NCI-H82 treated with DMSO at 0.1 percent for 48 hours (cell line): ENCODE results near the gene TENT5A.
A peak's percentile ranks its signal among the peaks of the same experiment; 100 is the strongest.

Experiments used
- DNase-seq: peaks from one replicate; lab custom pipeline; 2025; ENCODE audit not compliant: unreplicated experiment; lab: John Stamatoyannopoulos, UW

TENT5A gene

GRCh38 chr6:81772741-81773140, 20.3 kb upstream of the TENT5A start:
- no peak for DNase-seq

- no peak for DNase-seq
Observed at GRCh38 chr6:81771097-81771496, 18.6 kb upstream of the TENT5A start.

GRCh38 chr6:81770381-81770780, 17.9 kb upstream of the TENT5A start:
- DNase-seq, result peak; percentile 19

GRCh38 chr6:81769824-81770223, 17.3 kb upstream of the TENT5A start:
- DNase-seq, result no peak

- no peak for DNase-seq
Observed at GRCh38 chr6:81768150-81768942, 15.9 kb upstream of the TENT5A start.

GRCh38 chr6:81767163-81767891, 14.8 kb upstream of the TENT5A start:
- no peak for DNase-seq

- DNase-seq, result no peak
Observed at GRCh38 chr6:81766482-81767069, 14.1 kb upstream of the TENT5A start.

GRCh38 chr6:81764531-81764930, 12.1 kb upstream of the TENT5A start:
- no peak for DNase-seq

- DNase-seq, result no peak
Observed at GRCh38 chr6:81763968-81764367, 11.5 kb upstream of the TENT5A start.

GRCh38 chr6:81763051-81763450, 10.6 kb upstream of the TENT5A start:
- DNase-seq, result peak; percentile 15

- no peak for DNase-seq
Observed at GRCh38 chr6:81762606-81763005, 10.1 kb upstream of the TENT5A start.

GRCh38 chr6:81762132-81762531, 9.7 kb upstream of the TENT5A start:
- DNase-seq, result no peak

GRCh38 chr6:81761197-81761596, 8.7 kb upstream of the TENT5A start:
- DNase-seq, result peak; percentile 2

- DNase-seq, result no peak
Observed at GRCh38 chr6:81759782-81760181, 7.3 kb upstream of the TENT5A start.

GRCh38 chr6:81758221-81758620, 5.7 kb upstream of the TENT5A start:
- no peak for DNase-seq

- no peak for DNase-seq
Observed at GRCh38 chr6:81756690-81757089, 4.2 kb upstream of the TENT5A start.

- DNase-seq, result no peak
Observed at GRCh38 chr6:81755551-81755950, 3.1 kb upstream of the TENT5A start.

GRCh38 chr6:81754906-81755305, 2.4 kb upstream of the TENT5A start:
- DNase-seq, result no peak

- DNase-seq, result peak; percentile 24
Observed at GRCh38 chr6:81753711-81754577, 1.5 kb upstream of the TENT5A start.

- DNase-seq, result peak; percentile 31
Observed at GRCh38 chr6:81752921-81753710, 635 bp upstream of the TENT5A start.
